DND-41 (cell line): ENCODE results near the gene ATG16L2.

Experiments used
- ATAC-seq: fragments of 200-7000 bp; cut with Tn5 transposase; 3 replicates; pipeline ENCODE4 v1.9.1; 2021; ENCODE audit warnings: low read depth; ENCODE audit not compliant: insufficient read depth
- DNase-seq: peaks from one replicate; pipeline ENCODE4 v3.0.0-alpha.2; 2020
- H2AFZ ChIP-seq: 2 replicates; pipeline ENCODE4 v1.6.0; 2012; ENCODE audit warnings: low read depth, low read length
- H3K27ac ChIP-seq: 2 replicates; pipeline ENCODE4 v1.5.1; 2012; ENCODE audit warnings: low read length, inconsistent platforms
- H3K27me3 ChIP-seq: fragments of 200-600 bp; sonication (generic); 2 replicates; pipeline ENCODE4 v1.6.0; 2012; ENCODE audit warnings: low read length, mild to moderate bottlenecking, inconsistent platforms; ENCODE audit not compliant: insufficient read depth, poor library complexity
- H3K36me3 ChIP-seq: 2 replicates; pipeline ENCODE4 v1.5.1; 2012; ENCODE audit warnings: low read length, inconsistent platforms; ENCODE audit not compliant: insufficient read depth
- H3K4me1 ChIP-seq: 2 replicates; pipeline ENCODE4 v1.5.1; 2012; ENCODE audit warnings: mild to moderate bottlenecking, low read length; ENCODE audit not compliant: insufficient read depth
- H3K4me2 ChIP-seq: 2 replicates; pipeline ENCODE4 v1.6.0; 2012; ENCODE audit warnings: mild to moderate bottlenecking, moderate library complexity, low read length, inconsistent platforms; ENCODE audit not compliant: insufficient read depth
- H3K4me3 ChIP-seq, 2 experiments: fragments of 200-600 bp in 1 of 2; shearing (Covaris generic) in 1 of 2; 2 replicates each; pipeline ENCODE4 v1.5.1; 2012 to 2016; ENCODE audit warnings: inconsistent platforms in 2 of 2, low read length in 2 of 2, mild to moderate bottlenecking in 2 of 2, low read depth in 1 of 2, moderate library complexity in 1 of 2
- H3K79me2 ChIP-seq: 2 replicates; pipeline ENCODE4 v1.6.0; 2012; ENCODE audit warnings: low read length, inconsistent platforms; ENCODE audit not compliant: insufficient read depth
- H3K9ac ChIP-seq: 2 replicates; pipeline ENCODE4 v1.6.0; 2012; ENCODE audit warnings: low read depth, mild to moderate bottlenecking, inconsistent platforms, low read length, moderate library complexity
- H3K9me3 ChIP-seq: 2 replicates; pipeline ENCODE4 v1.5.1; 2012; ENCODE audit warnings: low read length, moderate library complexity, mild to moderate bottlenecking, inconsistent platforms; ENCODE audit not compliant: insufficient read depth, severe bottlenecking
- H4K20me1 ChIP-seq: 2 replicates; pipeline ENCODE4 v1.6.0; 2012; ENCODE audit warnings: low read length; ENCODE audit not compliant: insufficient read depth
- CTCF ChIP-seq: IDR thresholded peaks from 2 replicates; pipeline ENCODE4 v1.5.1; 2012; ENCODE audit warnings: borderline replicate concordance, low read length, moderate library complexity, mild to moderate bottlenecking; ENCODE audit not compliant: poor library complexity, severe bottlenecking; ENCODE audit errors: extremely low read depth
- EZH2 ChIP-seq: IDR thresholded peaks from 3 replicates; pipeline ENCODE4 v1.6.1; 2012; ENCODE audit warnings: borderline replicate concordance, low read depth, mild to moderate bottlenecking, moderate library complexity, low read length, inconsistent platforms; ENCODE audit not compliant: severe bottlenecking

ATG16L2 gene

GRCh38 chr11:72820439-72821139 is 6.4 kb downstream of the ATG16L2 start:
- H4K20me1 ChIP-seq, result peaks cover 15% of the 10 kb centered on the region
- no peak for ATAC-seq
- H3K4me2 ChIP-seq, result no peak overlapping the region
- H3K27me3 ChIP-seq, result no peaks in the 10 kb centered on the region
- no peak overlapping the region for H3K9ac ChIP-seq
- no peak overlapping the region for H3K4me3 ChIP-seq
- no peak overlapping the region for H3K27ac ChIP-seq
- no peaks in the 10 kb centered on the region for H3K9me3 ChIP-seq
- H2AFZ ChIP-seq, result no peak overlapping the region
- no peak for DNase-seq
- peaks cover 27% of the 10 kb centered on the region for H3K79me2 ChIP-seq
- H3K4me1 ChIP-seq, result peaks cover 18% of the 10 kb centered on the region
- H3K36me3 ChIP-seq, result peaks cover 85% of the 10 kb centered on the region
- no peak for TF ChIP-seq EZH2
- no peak for TF ChIP-seq CTCF

- Histone ChIP-seq H3K27me3 (no peaks in the 10 kb centered on the region), H3K79me2 (peaks cover 19% of the 10 kb centered on the region), H3K4me3 (no peak overlapping the region), H3K4me1 (peaks cover 10% of the 10 kb centered on the region), H3K36me3 (peaks cover 90% of the 10 kb centered on the region), H3K4me2 (no peak overlapping the region), H3K9ac (no peak overlapping the region), H2AFZ (no peak overlapping the region), H4K20me1 (peaks cover 15% of the 10 kb centered on the region), H3K9me3 (no peaks in the 10 kb centered on the region), H3K27ac (no peak overlapping the region)
- DNase-seq (no peak), ATAC-seq (no peak)
- no peak for TF ChIP-seq EZH2
- TF ChIP-seq CTCF, result no peak
Measured at GRCh38 chr11:72821221-72821919, 7.2 kb downstream of the ATG16L2 start.

GRCh38 chr11:72821920-72822799 is 7.9 kb downstream of the ATG16L2 start:
- DNase-seq, result no peak
- peaks cover 19% of the 10 kb centered on the region for H4K20me1 ChIP-seq
- H3K4me3 ChIP-seq, result no peak overlapping the region

More at GRCh38 chr11:72821920-72822799, 7.9 kb downstream of the ATG16L2 start:
- peaks cover 95% of the 10 kb centered on the region for H3K36me3 ChIP-seq
- TF ChIP-seq CTCF (peak; percentile 8), EZH2 (no peak)
- H3K4me1 ChIP-seq, result 0 out of 2 replicates have a peak, but pooled peaks cover 4% of the 10 kb centered on the region
- no peaks in the 10 kb centered on the region for H3K27me3 ChIP-seq
- H3K4me2 ChIP-seq, result no peak overlapping the region
- no peaks in the 10 kb centered on the region for H3K9me3 ChIP-seq
- H3K79me2 ChIP-seq, result peaks cover 13% of the 10 kb centered on the region
- H2AFZ ChIP-seq, result no peak overlapping the region
- ATAC-seq, result peak; percentile 10; the same call in 1 of the 3 replicates
- H3K9ac ChIP-seq, result no peak overlapping the region
- H3K27ac ChIP-seq, result no peak overlapping the region
